ENCODE measurements around the gene INO80. TPM values are rescaled to one million over a fixed set of nuclear protein-coding genes. Genes with fewer than 3 reads are reported as not detected.

Gene INO80
- total RNA-seq, 2 experiments from 2014 or later, result 23.8 to 28.1 TPM

DNA sequence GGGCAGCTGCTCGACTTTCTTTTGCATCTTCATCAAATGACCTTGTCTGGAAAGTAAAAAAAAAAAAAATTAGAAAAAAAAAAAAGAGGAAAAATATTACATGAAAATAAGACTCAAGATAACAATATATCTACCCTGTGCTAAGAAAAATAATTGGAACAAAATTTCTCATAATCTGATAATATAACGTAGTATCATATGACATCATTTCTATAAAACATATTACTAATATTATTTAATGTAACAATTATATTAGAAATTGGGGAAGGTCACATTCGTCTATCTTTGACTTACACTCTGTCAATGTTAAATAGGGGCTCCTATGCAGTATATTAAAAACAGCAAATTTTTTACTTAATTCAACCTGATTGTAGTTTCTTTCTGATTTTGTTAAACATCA, 44.1 kb downstream of the INO80 start:
- Mint-ChIP-seq H3K27ac (no peak overlapping the region), H3K4me3 (no peak overlapping the region), H3K27me3 (ENCODE audit: low read depth) (no peaks in the 10 kb centered on the region), H3K36me3 (ENCODE audit: low read depth) (peaks cover 45% of the 10 kb centered on the region), H3K4me1 (ENCODE audit: low read depth) (no peaks in the 10 kb centered on the region), H3K9me3 (ENCODE audit: insufficient read depth) (no peaks in the 10 kb centered on the region)
- POLR2A ChIA-PET, result no interaction called here
- CTCF ChIA-PET, result no interaction called here
- DNase-seq (no peak), ATAC-seq (no peak)

DNA sequence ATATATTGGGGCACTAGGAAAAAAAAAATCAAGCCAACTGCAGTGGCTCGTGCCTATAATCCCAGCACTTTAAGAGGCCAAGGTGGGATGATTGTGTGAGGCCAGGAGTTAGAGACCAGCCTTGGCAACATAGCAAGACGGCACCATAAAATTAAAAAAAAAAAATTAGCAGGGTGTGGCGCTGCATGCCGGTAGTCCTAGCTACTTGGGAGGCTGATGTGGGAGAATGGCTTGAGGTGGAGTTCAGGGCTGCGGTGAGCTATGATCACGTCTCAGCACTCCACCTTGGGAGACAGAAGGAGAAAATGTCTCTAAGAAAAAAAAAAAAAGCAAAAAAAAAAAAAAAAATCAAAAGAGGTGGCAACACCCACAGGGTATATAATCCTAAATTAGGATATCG, 49.6 kb downstream of the INO80 start:
- CTCF ChIA-PET, result interaction anchor here (0.7 to 1.6 kb wide), 2 partner anchors 163 to 192 kb away, joined by 3 to 8 read pairs; no protein-coding TSS in a partner anchor
- ATAC-seq (no peak), DNase-seq (no peak)
- H3K4me3 Mint-ChIP-seq, result no peak overlapping the region
- peaks cover 64% of the 10 kb centered on the region for H3K36me3 Mint-ChIP-seq (ENCODE audit: low read depth)
- H3K9me3 Mint-ChIP-seq (ENCODE audit: insufficient read depth), result peaks cover 6% of the 10 kb centered on the region
- no peaks in the 10 kb centered on the region for H3K27me3 Mint-ChIP-seq (ENCODE audit: low read depth)
- H3K4me1 Mint-ChIP-seq (ENCODE audit: low read depth), result no peaks in the 10 kb centered on the region
- POLR2A ChIA-PET, result no interaction called here
- no peak overlapping the region for H3K27ac Mint-ChIP-seq

DNA sequence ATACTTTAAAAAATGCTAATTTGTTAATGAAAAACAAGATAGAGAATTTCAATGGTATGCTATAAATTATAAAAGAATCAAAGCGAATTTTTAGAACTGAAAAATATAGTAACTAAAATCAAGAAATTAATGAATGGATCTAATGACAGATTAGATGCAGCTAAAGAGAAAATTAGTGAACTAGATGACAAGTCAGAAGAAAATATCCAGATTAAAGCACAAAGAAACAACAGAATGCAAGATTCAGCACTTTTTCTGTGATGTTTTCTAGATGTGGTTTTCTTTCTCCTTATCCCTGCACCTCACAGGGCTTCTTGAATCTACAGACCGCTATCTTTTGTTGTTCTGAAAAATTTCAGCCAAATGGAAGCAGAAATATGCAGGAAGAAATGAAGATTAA, 54.4 kb downstream of the INO80 start:
- POLR2A ChIA-PET, result no interaction called here
- peaks cover 9% of the 10 kb centered on the region for H3K9me3 Mint-ChIP-seq (ENCODE audit: insufficient read depth)
- H3K4me3 Mint-ChIP-seq, result no peak overlapping the region
- CTCF ChIA-PET, result no interaction called here
- ATAC-seq, result no peak
- no peak overlapping the region for H3K27ac Mint-ChIP-seq
- no peaks in the 10 kb centered on the region for H3K4me1 Mint-ChIP-seq (ENCODE audit: low read depth)
- DNase-seq, result no peak
- H3K27me3 Mint-ChIP-seq (ENCODE audit: low read depth), result no peaks in the 10 kb centered on the region
- peaks cover 73% of the 10 kb centered on the region for H3K36me3 Mint-ChIP-seq (ENCODE audit: low read depth)

DNA sequence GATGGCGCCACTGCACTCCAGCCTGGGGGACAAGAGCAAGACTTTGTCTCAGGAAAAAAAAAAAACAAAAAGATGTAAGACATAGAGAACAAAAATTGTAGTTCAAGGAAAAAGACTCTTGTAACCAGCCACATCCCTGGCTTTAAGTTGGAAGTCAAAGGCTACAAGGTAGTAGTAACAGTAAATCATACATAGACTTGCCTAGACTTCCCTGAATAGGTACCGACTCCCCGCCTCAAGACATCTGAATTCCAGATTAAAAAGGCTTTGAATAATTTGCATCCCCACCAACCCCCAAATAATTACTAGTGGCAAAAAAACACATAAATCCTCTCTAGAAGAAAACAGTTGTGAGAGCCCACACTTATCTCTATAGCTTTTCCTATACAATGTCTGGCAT, 55.6 kb downstream of the INO80 start:
- POLR2A ChIA-PET, result no interaction called here
- CTCF ChIA-PET, result no interaction called here
- peaks cover 76% of the 10 kb centered on the region for H3K36me3 Mint-ChIP-seq (ENCODE audit: low read depth)
- peak overlapping the region; percentile 14 for H3K27ac Mint-ChIP-seq
- no peaks in the 10 kb centered on the region for H3K27me3 Mint-ChIP-seq (ENCODE audit: low read depth)
- H3K4me1 Mint-ChIP-seq (ENCODE audit: low read depth), result no peaks in the 10 kb centered on the region
- DNase-seq, result no peak
- no peak for ATAC-seq
- H3K9me3 Mint-ChIP-seq (ENCODE audit: insufficient read depth), result peaks cover 9% of the 10 kb centered on the region
- no peak overlapping the region for H3K4me3 Mint-ChIP-seq

DNA sequence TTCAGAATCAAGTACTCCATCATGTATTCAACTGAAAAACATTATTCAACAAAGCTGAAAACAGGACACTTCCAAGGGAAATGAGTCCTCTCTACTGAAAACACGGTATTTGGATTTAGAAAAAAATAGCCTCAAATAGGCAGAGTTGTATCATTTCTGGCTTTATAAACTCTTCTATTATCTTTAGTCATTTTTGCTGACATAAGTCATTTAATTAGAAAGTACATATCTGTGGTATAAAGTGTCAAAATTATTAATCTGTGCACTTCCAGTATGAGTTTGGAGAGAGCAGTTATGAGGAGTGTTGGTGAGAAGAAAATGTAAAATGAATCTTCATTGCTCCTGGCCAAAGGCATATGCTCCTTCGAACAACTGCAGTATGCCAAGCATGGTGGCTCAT, 59.3 kb downstream of the INO80 start:
- ATAC-seq, result no peak
- Mint-ChIP-seq H3K36me3 (ENCODE audit: low read depth) (peaks cover 69% of the 10 kb centered on the region), H3K9me3 (ENCODE audit: insufficient read depth) (peaks cover 4% of the 10 kb centered on the region), H3K27ac (no peak overlapping the region), H3K4me1 (ENCODE audit: low read depth) (no peaks in the 10 kb centered on the region), H3K27me3 (ENCODE audit: low read depth) (no peaks in the 10 kb centered on the region), H3K4me3 (no peak overlapping the region)
- ChIA-PET CTCF (no interaction called here), POLR2A (no interaction called here)
- no peak for DNase-seq

DNA sequence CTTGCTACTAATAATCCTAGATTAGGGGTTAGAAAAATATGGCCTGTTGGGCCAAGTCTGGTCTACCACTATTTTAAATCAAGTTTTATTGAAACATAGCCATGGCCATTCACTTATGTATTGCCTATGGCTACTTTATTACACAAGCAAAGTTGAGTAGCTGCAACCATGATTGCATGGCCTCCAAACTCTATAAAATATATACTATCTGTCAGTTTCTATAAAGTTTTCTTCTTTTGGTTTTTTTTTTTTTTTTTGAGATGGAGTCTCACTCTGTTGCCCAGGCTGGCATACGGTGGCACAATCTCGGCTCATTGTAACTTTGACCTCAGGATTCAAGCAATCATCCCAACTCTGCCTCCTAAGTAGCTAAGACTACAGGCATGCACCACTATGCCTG, 60.4 kb downstream of the INO80 start:
- ATAC-seq, result no peak
- H3K36me3 Mint-ChIP-seq (ENCODE audit: low read depth), result peaks cover 67% of the 10 kb centered on the region
- CTCF ChIA-PET, result no interaction called here
- POLR2A ChIA-PET, result no interaction called here
- no peaks in the 10 kb centered on the region for H3K4me1 Mint-ChIP-seq (ENCODE audit: low read depth)
- H3K27ac Mint-ChIP-seq, result no peak overlapping the region
- no peak overlapping the region for H3K4me3 Mint-ChIP-seq
- H3K27me3 Mint-ChIP-seq (ENCODE audit: low read depth), result no peaks in the 10 kb centered on the region
- DNase-seq, result no peak
- peaks cover 3% of the 10 kb centered on the region for H3K9me3 Mint-ChIP-seq (ENCODE audit: insufficient read depth)

DNA sequence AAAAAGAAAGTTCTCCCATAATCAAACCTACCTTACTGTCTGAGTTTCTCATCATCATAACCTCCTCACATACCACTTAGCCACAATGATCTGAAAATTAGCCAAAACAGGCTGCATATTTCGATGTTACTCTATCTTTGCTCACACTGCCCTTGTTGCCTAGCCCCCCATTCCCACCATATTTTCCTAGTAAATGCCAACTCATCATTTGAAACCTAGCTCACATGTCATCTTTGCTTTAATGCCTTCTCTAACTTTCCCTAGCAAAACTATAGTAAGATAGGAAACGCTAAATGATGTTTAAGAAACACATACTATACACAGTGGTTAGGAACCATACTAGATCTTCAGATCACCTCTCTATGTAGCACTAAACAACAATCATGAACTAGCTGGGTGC, 64.9 kb downstream of the INO80 start:
- no peaks in the 10 kb centered on the region for H3K4me1 Mint-ChIP-seq (ENCODE audit: low read depth)
- peaks cover 57% of the 10 kb centered on the region for H3K36me3 Mint-ChIP-seq (ENCODE audit: low read depth)
- CTCF ChIA-PET, result interaction anchor here (1.0 kb wide), 1 partner anchor 109 kb away, joined by 3 read pairs; no protein-coding TSS in a partner anchor
- no peak for ATAC-seq
- DNase-seq, result no peak
- H3K27ac Mint-ChIP-seq, result no peak overlapping the region
- no peaks in the 10 kb centered on the region for H3K27me3 Mint-ChIP-seq (ENCODE audit: low read depth)
- no peak overlapping the region for H3K4me3 Mint-ChIP-seq
- POLR2A ChIA-PET, result interaction anchor here (0.6 kb wide), 1 partner anchor 717 kb away, joined by 4 read pairs; no protein-coding TSS in a partner anchor
- H3K9me3 Mint-ChIP-seq (ENCODE audit: insufficient read depth), result no peaks in the 10 kb centered on the region

DNA sequence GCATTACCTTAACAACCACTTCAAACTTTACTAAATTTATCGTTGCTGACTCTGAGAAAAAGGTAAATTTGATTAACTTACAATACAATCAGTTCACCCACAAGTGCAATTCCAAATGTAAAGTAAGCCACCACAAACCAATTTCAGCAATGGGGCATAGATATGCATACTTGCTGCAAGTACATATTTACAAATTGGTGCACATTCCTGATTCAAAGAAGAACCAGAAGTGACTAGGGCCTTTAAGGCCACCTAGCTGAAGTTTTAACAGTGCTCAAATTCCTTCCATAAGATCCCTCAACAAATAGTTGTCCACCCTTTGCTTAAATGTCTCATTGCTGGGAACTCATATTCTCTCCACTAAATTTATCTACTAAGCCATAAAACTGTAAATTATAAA, 67.2 kb downstream of the INO80 start:
- no peak for DNase-seq
- no peak for ATAC-seq
- POLR2A ChIA-PET, result interaction anchor here (0.5 kb wide), 1 partner anchor 877 kb away, joined by 3 read pairs; no protein-coding TSS in a partner anchor
- H3K36me3 Mint-ChIP-seq (ENCODE audit: low read depth), result peaks cover 42% of the 10 kb centered on the region
- CTCF ChIA-PET, result no interaction called here
- no peaks in the 10 kb centered on the region for H3K9me3 Mint-ChIP-seq (ENCODE audit: insufficient read depth)
- H3K27me3 Mint-ChIP-seq (ENCODE audit: low read depth), result no peaks in the 10 kb centered on the region
- no peak overlapping the region for H3K27ac Mint-ChIP-seq
- no peak overlapping the region for H3K4me3 Mint-ChIP-seq
- H3K4me1 Mint-ChIP-seq (ENCODE audit: low read depth), result no peaks in the 10 kb centered on the region

DNA sequence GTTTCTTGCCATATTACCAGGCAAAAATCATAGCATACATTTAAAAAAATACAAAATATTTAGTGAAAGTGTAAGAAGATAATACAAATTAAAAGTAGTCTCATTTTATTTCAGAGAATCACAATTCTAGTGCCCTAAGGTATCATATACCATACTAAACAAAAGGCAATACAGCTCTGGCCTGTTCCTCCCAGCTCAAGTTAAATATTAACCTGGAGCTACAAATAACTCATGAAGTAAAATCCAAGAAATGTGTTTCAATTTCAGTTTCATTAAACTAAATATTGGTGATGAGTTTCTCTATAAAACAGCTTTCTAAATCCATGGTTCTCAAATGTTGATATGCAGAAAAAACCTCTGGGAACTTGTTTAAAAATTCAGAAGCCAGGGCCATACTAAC, 67.7 kb downstream of the INO80 start:
- no peak for ATAC-seq
- H3K27me3 Mint-ChIP-seq (ENCODE audit: low read depth), result no peaks in the 10 kb centered on the region
- CTCF ChIA-PET, result interaction anchor here (1.3 kb wide), 1 partner anchor 30 kb away, joined by 3 read pairs; no protein-coding TSS in a partner anchor
- H3K4me1 Mint-ChIP-seq (ENCODE audit: low read depth), result no peaks in the 10 kb centered on the region
- POLR2A ChIA-PET, result interaction anchor here (0.5 kb wide), 1 partner anchor 878 kb away, joined by 3 read pairs; no protein-coding TSS in a partner anchor
- no peak overlapping the region for H3K27ac Mint-ChIP-seq
- H3K36me3 Mint-ChIP-seq (ENCODE audit: low read depth), result peaks cover 40% of the 10 kb centered on the region
- no peak overlapping the region for H3K4me3 Mint-ChIP-seq
- DNase-seq, result no peak
- no peaks in the 10 kb centered on the region for H3K9me3 Mint-ChIP-seq (ENCODE audit: insufficient read depth)

DNA sequence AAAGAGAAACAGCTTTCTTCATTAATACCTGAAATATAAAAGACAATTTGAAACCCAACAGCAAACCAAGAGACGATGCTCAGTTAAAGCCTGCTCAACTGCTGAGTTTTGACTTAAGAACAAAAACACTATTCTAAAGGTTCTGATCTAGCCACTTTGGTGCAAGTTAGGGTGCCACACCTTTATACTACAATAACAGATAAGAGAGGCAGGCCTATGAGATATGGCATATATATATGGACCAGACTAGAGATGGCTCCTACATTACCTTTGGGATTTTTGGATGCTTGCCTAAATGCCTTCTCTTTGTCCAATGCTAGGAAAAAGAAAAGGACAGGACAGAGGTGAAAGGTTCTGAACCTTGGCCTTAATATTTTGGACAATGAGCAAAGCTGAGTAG, 68.6 kb downstream of the INO80 start:
- ATAC-seq, result no peak
- Mint-ChIP-seq H3K27me3 (ENCODE audit: low read depth) (no peaks in the 10 kb centered on the region), H3K9me3 (ENCODE audit: insufficient read depth) (no peaks in the 10 kb centered on the region), H3K4me3 (no peak overlapping the region), H3K4me1 (ENCODE audit: low read depth) (no peaks in the 10 kb centered on the region), H3K36me3 (ENCODE audit: low read depth) (peaks cover 41% of the 10 kb centered on the region), H3K27ac (no peak overlapping the region)
- DNase-seq, result no peak
- CTCF ChIA-PET, result interaction anchor here (1.0 to 1.3 kb wide), 2 partner anchors 29 to 144 kb away, joined by 3 read pairs; no protein-coding TSS in a partner anchor
- POLR2A ChIA-PET, result no interaction called here

DNA sequence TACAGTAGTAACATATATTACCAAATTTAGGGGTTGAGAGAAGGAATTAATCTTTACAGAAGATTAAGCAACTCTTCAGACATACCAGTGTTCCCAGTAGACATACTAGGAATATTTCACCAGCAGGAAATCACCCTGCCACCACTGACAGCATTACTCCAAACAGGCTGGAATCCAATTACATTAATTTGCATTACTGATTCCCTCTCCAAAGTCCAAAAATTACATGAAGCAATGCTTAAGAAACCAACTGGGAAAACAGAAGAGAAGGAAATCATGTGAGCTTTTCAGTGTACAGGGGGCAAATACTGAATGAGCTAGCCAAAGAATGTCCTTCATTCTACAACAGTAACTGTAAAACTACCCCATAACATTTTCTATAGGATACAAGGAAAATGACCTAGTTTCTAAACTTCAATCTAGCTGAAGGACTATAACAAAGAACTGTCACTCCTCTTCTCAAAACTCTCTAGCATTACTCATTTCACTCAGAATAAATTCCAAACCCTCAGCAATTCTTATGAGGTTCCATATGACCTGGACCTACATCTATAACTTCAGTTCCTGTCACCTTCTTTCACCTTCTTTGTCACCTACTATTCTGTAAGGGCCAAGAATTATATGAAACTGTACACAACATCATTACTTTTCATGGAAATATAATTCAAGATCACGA, 72.7 kb downstream of the INO80 start:
- H3K4me3 Mint-ChIP-seq, result no peak overlapping the region
- no peak overlapping the region for H3K27ac Mint-ChIP-seq
- no peaks in the 10 kb centered on the region for H3K27me3 Mint-ChIP-seq (ENCODE audit: low read depth)
- no peaks in the 10 kb centered on the region for H3K4me1 Mint-ChIP-seq (ENCODE audit: low read depth)
- no peaks in the 10 kb centered on the region for H3K9me3 Mint-ChIP-seq (ENCODE audit: insufficient read depth)
- POLR2A ChIA-PET, result no interaction called here
- peaks cover 23% of the 10 kb centered on the region for H3K36me3 Mint-ChIP-seq (ENCODE audit: low read depth)
- ATAC-seq (no peak), DNase-seq (no peak)
- CTCF ChIA-PET, result interaction anchor here (0.7 to 1.4 kb wide), 2 partner anchors 100 to 102 kb away, joined by 3 read pairs; no protein-coding TSS in a partner anchor

DNA sequence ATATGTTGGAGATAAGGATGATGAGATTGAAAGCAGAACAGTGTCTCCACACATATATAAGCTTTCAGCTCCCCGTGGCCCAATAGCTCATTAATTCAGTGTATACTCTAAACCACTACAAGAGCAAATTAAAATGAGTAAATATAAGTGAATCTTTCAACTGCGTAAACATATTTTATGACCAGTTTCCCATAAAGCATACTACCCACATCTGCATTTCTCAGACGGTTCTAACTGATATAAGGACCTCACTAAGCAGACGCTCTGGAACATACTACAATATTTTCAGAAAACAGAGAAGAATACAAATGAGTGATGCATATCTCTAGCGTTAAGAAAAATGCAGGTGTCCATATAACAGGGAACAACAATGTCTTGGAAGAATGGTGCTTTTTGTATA, 73.2 kb downstream of the INO80 start:
- H3K27ac Mint-ChIP-seq, result no peak overlapping the region
- H3K4me1 Mint-ChIP-seq (ENCODE audit: low read depth), result no peaks in the 10 kb centered on the region
- ATAC-seq (no peak), DNase-seq (no peak)
- ChIA-PET CTCF (interaction anchor here (0.8 to 1.4 kb wide), 2 partner anchors 102 to 137 kb away, joined by 3 read pairs; no protein-coding TSS in a partner anchor), POLR2A (no interaction called here)
- no peaks in the 10 kb centered on the region for H3K27me3 Mint-ChIP-seq (ENCODE audit: low read depth)
- no peak overlapping the region for H3K4me3 Mint-ChIP-seq
- peaks cover 26% of the 10 kb centered on the region for H3K36me3 Mint-ChIP-seq (ENCODE audit: low read depth)
- no peaks in the 10 kb centered on the region for H3K9me3 Mint-ChIP-seq (ENCODE audit: insufficient read depth)

DNA sequence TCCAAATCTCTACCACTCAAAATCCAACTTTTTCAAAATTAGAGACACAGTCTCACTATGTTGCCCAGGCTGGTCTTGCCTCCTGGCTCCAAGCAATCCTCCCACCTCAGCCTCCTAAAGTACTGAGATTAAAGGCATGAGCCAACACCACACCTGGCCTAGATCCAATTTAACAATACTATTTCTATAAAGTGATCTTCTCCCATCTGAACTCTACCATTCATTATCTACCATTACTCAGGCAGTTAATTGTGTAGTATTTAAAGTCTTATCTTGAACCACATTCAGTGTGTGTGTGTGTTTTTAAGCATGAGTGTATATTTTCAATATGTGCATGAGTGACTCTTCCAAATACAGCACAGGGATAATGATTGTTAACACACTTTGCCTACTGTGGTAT, 77.0 kb downstream of the INO80 start:
- no peaks in the 10 kb centered on the region for H3K4me1 Mint-ChIP-seq (ENCODE audit: low read depth)
- H3K9me3 Mint-ChIP-seq (ENCODE audit: insufficient read depth), result no peaks in the 10 kb centered on the region
- ATAC-seq (no peak), DNase-seq (no peak)
- H3K27me3 Mint-ChIP-seq (ENCODE audit: low read depth), result no peaks in the 10 kb centered on the region
- peaks cover 24% of the 10 kb centered on the region for H3K36me3 Mint-ChIP-seq (ENCODE audit: low read depth)
- H3K27ac Mint-ChIP-seq, result no peak overlapping the region
- H3K4me3 Mint-ChIP-seq, result no peak overlapping the region
- ChIA-PET CTCF (no interaction called here), POLR2A (no interaction called here)
